Activated CD4-positive, alpha-beta memory T cell treated with anti-CD3 and anti-CD28 coated beads for 36 hours (primary cell): ENCODE data around the gene FAM163A. TPM values are rescaled to one million over a fixed set of nuclear protein-coding genes. Genes with fewer than 3 reads are reported as not detected.

Experiments used
- CTCF ChIA-PET: fragments of 350-600 bp; sonication (Branson Sonifier 250); formaldehyde crosslinking; loops from one replicate; lab custom pipeline; 2021; ENCODE audit warnings: antibody characterized with exemption, inconsistent platforms; lab: Charles Lee
- POLR2A ChIA-PET: fragments of 350-600 bp; sonication (Branson Sonifier 250); formaldehyde crosslinking; loops from one replicate; lab custom pipeline; 2021; ENCODE audit warnings: antibody characterized with exemption; lab: Charles Lee
- DNase-seq: peaks from one replicate; pipeline ENCODE4 v3.0.0-alpha.2; 2020
- H3K27ac Mint-ChIP-seq: one replicate; pipeline ENCODE4 v1.8.0; 2021; ENCODE audit warnings: mixed read lengths
- H3K27me3 Mint-ChIP-seq: one replicate; pipeline ENCODE4 v1.8.0; 2021; ENCODE audit warnings: mixed read lengths
- H3K36me3 Mint-ChIP-seq: one replicate; pipeline ENCODE4 v1.8.0; 2021; ENCODE audit warnings: mixed read lengths
- H3K4me1 Mint-ChIP-seq: one replicate; pipeline ENCODE4 v1.8.0; 2021; ENCODE audit warnings: low read depth, mixed read lengths
- H3K4me3 Mint-ChIP-seq: one replicate; pipeline ENCODE4 v1.8.0; 2021; ENCODE audit warnings: mild to moderate bottlenecking, mixed read lengths
- H3K9me3 Mint-ChIP-seq: one replicate; pipeline ENCODE4 v1.8.0; 2021; ENCODE audit warnings: mixed read lengths
- intact Hi-C: fragments of 100-400 bp; cut with micrococcal nuclease; formaldehyde crosslinking; loops from one replicate; pipeline ENCODE4 v1.15.1; 2023
- total RNA-seq, 2 experiments: library from RNA; stranded (reverse); gene quantifications; one replicate each; pipeline ENCODE4 v1.2.3, GENCODE V29; 2021

The FAM163A gene
- total RNA-seq, 2 experiments from 2014 or later: not detected

DNA sequence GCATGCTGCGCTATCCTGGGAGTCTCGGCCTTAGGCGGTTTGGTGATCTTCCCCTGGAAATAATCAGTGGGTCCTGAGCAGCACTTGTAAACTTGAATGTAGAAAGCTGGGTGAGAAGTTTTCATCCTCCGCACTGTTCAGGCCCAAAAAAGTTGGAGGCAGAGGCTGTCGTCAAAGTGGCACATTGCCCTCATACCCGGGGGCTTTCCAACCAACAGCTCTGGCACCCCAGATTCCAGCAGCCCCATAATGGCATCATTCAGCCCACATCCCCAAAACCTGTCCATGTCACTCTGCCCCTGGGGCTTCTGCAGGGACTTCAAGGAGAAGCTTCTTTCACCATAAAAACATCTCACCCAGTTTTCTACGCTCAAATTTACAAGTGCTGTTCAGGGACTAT lies 75.2 kb downstream of the FAM163A start:
- Mint-ChIP-seq H3K27me3 (no peaks in the 10 kb centered on the region), H3K4me1 (peaks cover 16% of the 10 kb centered on the region), H3K4me3 (no peak overlapping the region), H3K36me3 (no peaks in the 10 kb centered on the region), H3K9me3 (no peaks in the 10 kb centered on the region), H3K27ac (no peak overlapping the region)
- no peak for DNase-seq
- intact Hi-C loops: loop anchor here (10.0 kb wide), 1 partner anchor 337 kb away; the partner anchor contains the start of gene QSOX1
- ChIA-PET POLR2A (no interaction called here), CTCF (interaction anchor here (1.4 to 15.5 kb wide), 3 partner anchors 8 to 361 kb away, joined by 8 to 774 read pairs (median 68); no protein-coding TSS in a partner anchor)

DNA sequence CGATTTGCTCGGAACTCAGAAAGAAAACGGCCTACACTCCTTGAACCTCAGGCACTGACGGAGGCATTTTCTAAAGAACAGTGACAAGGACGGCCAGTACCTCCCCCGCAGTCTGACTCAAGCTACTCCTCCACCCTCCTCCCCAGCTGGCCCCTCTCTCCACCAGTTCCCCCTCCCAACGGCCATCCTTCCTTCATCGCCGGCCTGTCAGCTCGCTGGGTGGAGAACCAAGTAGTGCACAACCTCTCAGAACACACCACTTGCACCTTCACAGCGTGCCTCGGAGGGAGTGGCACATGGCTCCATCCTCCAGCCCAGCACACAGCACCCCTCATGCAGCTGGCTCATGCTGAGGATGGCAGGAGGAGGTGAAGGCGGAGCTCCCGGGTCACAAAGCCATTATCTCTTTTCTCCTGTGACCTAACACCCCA lies 75.7 kb downstream of the FAM163A start:
- Mint-ChIP-seq H3K9me3 (no peaks in the 10 kb centered on the region), H3K27ac (no peak overlapping the region), H3K4me1 (peaks cover 16% of the 10 kb centered on the region), H3K36me3 (no peaks in the 10 kb centered on the region), H3K27me3 (no peaks in the 10 kb centered on the region), H3K4me3 (no peak overlapping the region)
- DNase-seq: no peak
- ChIA-PET POLR2A (no interaction called here), CTCF (interaction anchor here (1.4 to 15.5 kb wide), 3 partner anchors 8 to 360 kb away, joined by 8 to 774 read pairs (median 68); no protein-coding TSS in a partner anchor)
- intact Hi-C loops: loop anchor here (10.0 kb wide), 1 partner anchor 336 kb away; the partner anchor contains the start of gene QSOX1

DNA sequence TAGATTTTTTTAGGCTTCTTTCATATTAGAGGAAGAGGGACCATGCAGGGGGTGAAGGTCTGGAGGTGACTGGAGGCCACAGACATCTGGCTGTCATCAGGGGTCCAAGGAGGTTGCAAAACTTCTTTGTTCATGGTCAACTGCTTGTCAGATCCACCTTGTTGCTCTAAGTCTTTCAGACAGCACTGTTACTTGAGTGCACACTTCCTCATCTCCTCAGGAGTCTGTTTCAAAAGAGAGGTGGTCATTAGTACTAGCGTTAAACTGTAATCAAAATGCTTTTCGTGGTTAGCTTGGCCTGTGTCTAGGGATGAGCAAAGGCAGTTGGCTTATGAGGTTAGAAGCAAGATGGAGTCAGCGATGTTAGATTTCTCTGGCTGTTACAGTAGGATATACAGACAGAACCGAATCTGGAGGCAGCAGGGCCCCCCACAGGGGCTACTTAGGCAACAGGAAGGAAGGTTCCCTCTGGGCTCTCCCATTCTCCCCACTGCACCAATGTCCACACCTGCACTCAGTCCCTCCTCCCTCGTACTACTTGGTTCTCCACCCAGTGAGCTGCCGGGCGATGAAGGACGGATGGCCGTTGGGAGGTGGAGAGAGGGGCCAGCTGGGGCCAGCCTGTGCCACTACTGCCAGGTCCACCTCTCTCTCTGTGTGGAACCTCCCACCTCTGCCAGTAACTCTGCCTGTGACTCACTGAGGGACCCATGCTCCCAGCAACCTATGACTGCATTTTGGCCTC lies 77.3 kb downstream of the FAM163A start:
- Mint-ChIP-seq H3K27ac (no peak overlapping the region), H3K36me3 (no peaks in the 10 kb centered on the region), H3K9me3 (no peaks in the 10 kb centered on the region), H3K27me3 (no peaks in the 10 kb centered on the region), H3K4me3 (no peak overlapping the region), H3K4me1 (peaks cover 4% of the 10 kb centered on the region)
- intact Hi-C loops: no loop called here
- DNase-seq: no peak
- POLR2A ChIA-PET: no interaction called here
- CTCF ChIA-PET: interaction anchor here (6.2 kb wide), 1 partner anchor 10 kb away, joined by 68 read pairs; no protein-coding TSS in a partner anchor

DNA sequence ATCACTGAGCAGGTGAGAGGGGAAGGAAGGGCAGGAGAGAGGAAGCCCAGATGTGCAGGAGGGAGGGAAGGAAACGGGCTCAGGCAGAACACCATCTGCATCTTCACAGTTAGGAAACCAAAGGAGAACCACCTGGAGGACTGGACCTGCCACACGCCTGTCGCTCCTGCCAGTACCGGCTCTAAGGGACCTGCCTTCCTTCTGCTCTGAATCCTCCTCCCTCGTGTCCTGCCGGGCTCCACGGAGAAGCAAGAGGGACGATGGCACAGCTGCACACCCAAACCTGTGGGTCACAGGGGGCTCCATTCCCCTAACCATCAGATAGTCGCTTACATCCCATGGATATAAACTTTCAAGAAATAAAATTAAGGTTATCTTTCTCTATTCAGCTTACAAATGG lies 78.4 kb downstream of the FAM163A start:
- H3K36me3 Mint-ChIP-seq: no peaks in the 10 kb centered on the region
- no peaks in the 10 kb centered on the region for H3K4me1 Mint-ChIP-seq
- no peaks in the 10 kb centered on the region for H3K27me3 Mint-ChIP-seq
- no peak for DNase-seq
- no peaks in the 10 kb centered on the region for H3K9me3 Mint-ChIP-seq
- H3K4me3 Mint-ChIP-seq: no peak overlapping the region
- POLR2A ChIA-PET: no interaction called here
- H3K27ac Mint-ChIP-seq: no peak overlapping the region
- intact Hi-C loops: no loop called here
- CTCF ChIA-PET: interaction anchor here (2.4 to 6.2 kb wide), 2 partner anchors 11 to 115 kb away, joined by 12 to 68 read pairs; no protein-coding TSS in a partner anchor

DNA sequence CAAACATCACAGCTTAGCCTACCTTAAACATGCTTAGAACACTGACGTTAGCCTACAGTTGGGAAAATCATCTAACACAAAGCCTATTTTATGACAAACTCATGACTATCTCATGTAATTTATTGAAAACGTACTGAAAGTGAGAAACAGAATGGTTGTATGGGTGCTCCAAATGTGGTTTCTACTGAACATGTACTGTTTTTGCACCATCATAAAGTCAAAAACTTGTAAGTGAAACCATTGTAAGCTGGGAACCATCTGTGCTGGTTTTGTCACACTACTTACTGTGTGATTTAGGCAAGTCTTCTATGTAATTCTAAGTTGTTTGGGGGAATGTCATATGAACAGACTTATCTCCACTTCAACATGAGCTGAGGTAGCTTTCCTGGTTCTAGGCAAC lies 79.0 kb downstream of the FAM163A start:
- ChIA-PET POLR2A (no interaction called here), CTCF (interaction anchor here (2.4 to 6.2 kb wide), 2 partner anchors 11 to 116 kb away, joined by 12 to 68 read pairs; no protein-coding TSS in a partner anchor)
- Mint-ChIP-seq H3K4me1 (no peaks in the 10 kb centered on the region), H3K27me3 (no peaks in the 10 kb centered on the region), H3K27ac (no peak overlapping the region), H3K9me3 (no peaks in the 10 kb centered on the region), H3K4me3 (no peak overlapping the region), H3K36me3 (no peaks in the 10 kb centered on the region)
- intact Hi-C loops: no loop called here
- no peak for DNase-seq

DNA sequence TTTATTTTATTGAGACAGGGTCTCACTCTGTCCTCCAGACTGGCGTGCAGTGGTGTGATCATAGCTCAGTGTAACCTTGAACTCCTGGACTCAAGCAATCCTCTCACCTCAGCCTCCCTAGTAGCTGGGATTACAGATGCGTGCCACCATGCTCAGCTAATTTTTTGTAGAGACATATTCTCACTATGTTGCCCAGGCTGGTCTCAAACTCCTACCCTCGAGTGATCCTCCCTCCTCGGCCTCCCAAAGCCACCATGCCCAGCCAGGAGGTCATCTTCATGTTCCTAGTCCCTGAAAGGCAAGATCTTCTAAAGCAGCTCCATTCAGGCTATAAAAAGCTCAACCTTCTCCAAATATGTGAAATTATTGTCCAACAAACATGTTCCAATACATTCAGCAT lies 80.6 kb downstream of the FAM163A start:
- H3K4me3 Mint-ChIP-seq: no peak overlapping the region
- no peak overlapping the region for H3K27ac Mint-ChIP-seq
- POLR2A ChIA-PET: no interaction called here

DNA sequence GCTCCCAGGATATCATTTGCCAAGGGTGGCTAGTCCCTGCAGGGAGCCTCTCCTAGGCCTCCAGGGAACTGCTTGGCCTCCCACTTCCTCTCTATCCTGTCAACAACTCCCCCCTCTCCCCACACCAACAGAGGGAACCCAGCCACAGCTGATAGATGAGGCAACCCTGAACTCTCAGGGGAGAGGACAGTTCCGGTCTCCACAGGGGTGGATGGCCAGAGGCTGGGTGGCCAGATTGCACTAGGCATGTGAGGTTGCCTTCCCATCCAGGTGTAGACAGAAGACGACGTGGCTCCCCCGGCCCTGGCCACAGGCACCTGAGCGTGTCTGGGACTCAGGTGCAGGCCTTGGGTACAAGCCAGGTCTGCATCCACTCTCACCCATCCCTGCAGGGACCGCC lies 81.2 kb downstream of the FAM163A start:
- ChIA-PET CTCF (interaction anchor here (2.2 to 6.2 kb wide), 2 partner anchors 10 to 14 kb away, joined by 16 to 68 read pairs; no protein-coding TSS in a partner anchor), POLR2A (no interaction called here)
- Mint-ChIP-seq H3K36me3 (no peaks in the 10 kb centered on the region), H3K27ac (no peak overlapping the region), H3K4me1 (no peaks in the 10 kb centered on the region), H3K27me3 (no peaks in the 10 kb centered on the region), H3K9me3 (no peaks in the 10 kb centered on the region), H3K4me3 (no peak overlapping the region)
- intact Hi-C loops: no loop called here
- no peak for DNase-seq

More for the DNA sequence above, 80.6 kb downstream of the FAM163A start:
- no peaks in the 10 kb centered on the region for H3K36me3 Mint-ChIP-seq
- H3K9me3 Mint-ChIP-seq: no peaks in the 10 kb centered on the region
- CTCF ChIA-PET: interaction anchor here (2.2 to 6.2 kb wide), 3 partner anchors 9 to 117 kb away, joined by 12 to 68 read pairs (median 16); no protein-coding TSS in a partner anchor
- no peak for DNase-seq
- intact Hi-C loops: no loop called here
- no peaks in the 10 kb centered on the region for H3K27me3 Mint-ChIP-seq
- H3K4me1 Mint-ChIP-seq: no peaks in the 10 kb centered on the region

DNA sequence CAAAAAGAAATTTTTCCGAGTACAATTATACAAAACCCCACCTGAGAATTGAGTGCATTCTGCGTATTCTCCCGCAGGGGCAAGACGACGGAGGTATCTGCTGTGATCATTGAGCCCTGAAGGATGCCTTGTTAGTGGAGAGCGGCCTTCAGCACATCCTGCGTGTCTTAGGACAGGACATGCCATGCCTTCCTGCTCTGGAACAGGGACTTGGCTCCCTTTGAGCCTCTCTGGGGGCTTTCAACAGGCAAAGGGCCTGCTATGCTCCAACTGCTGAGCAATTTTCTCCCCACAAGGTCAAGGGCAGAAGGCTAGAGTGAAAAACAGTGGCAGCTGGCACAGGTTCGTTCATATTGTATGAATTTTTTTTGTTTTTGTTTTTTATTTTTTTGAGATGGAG lies 82.1 kb downstream of the FAM163A start:
- H3K4me3 Mint-ChIP-seq: no peak overlapping the region
- ChIA-PET POLR2A (no interaction called here), CTCF (no interaction called here)
- intact Hi-C loops: no loop called here
- H3K9me3 Mint-ChIP-seq: no peaks in the 10 kb centered on the region
- H3K4me1 Mint-ChIP-seq: no peaks in the 10 kb centered on the region
- no peaks in the 10 kb centered on the region for H3K36me3 Mint-ChIP-seq
- no peak overlapping the region for H3K27ac Mint-ChIP-seq
- H3K27me3 Mint-ChIP-seq: no peaks in the 10 kb centered on the region
- no peak for DNase-seq

DNA sequence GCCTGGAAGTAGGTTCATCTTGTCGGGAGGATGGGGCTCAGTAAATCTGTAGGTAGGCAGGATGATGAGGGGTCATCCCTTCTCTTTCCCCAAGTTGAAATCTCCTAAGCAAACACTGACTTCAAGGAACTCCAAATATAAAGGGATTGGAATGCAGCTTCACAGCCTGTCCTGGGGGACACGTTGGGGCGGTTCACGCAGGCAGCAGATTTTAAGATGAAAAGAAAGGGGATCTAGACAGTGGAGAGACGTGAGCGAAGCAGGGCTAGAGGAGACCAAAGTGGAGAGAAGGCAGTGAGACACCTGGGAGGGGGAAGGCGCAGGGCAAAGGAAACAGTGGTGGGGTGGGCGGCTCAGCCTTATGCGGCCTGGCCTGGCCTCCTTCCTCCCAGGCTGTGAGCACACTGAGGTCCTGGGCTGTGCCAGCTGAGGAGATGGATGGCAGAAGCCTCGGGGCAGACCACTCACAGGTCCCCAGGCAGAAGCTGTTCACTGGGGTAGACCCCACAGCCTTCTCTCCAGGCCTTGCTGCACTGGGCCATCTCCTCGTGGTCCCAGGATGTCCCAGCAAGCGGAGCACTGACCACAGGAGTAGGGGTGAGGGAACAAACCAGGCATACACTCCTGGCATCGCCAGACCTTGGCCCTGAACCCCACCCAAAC lies 82.8 kb downstream of the FAM163A start:
- H3K4me3 Mint-ChIP-seq: no peak overlapping the region
- DNase-seq: no peak
- H3K27ac Mint-ChIP-seq: no peak overlapping the region
- H3K27me3 Mint-ChIP-seq: no peaks in the 10 kb centered on the region
- ChIA-PET CTCF (no interaction called here), POLR2A (no interaction called here)
- no peaks in the 10 kb centered on the region for H3K9me3 Mint-ChIP-seq
- peaks cover 5% of the 10 kb centered on the region for H3K4me1 Mint-ChIP-seq
- no peaks in the 10 kb centered on the region for H3K36me3 Mint-ChIP-seq
- intact Hi-C loops: no loop called here

DNA sequence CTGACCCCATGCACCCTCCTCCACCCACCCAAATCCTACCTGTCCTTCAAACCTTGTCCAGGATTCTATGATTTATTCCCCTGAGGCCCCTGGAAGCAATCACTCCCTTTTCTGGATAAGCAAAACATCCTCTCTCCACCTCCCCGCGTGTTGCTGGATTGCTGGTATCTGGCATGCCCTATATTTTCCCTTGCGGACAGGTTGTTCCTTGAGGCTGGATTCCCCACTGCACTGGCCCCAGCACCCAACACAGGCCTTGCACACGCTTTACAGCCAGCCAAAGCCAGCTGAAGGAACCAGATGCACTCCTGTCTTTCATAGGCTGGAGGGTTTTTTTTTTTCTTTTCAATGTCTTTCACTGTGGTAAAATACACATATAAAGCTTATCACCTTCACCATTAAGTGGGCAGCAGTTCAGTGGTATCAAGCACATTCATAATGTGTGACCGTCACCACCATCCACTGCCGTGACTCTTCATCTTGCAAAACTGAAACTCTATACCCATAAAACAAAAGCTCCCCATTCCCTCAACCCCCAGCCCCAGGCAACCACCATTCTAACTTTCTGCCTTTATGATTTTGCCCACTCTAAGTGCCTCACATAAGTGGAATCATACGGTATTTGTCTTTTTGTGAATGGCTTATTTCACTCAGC lies 83.7 kb downstream of the FAM163A start:
- no peaks in the 10 kb centered on the region for H3K36me3 Mint-ChIP-seq
- H3K4me3 Mint-ChIP-seq: no peak overlapping the region
- no peaks in the 10 kb centered on the region for H3K9me3 Mint-ChIP-seq
- POLR2A ChIA-PET: no interaction called here
- CTCF ChIA-PET: interaction anchor here (2.8 kb wide), 1 partner anchor 12 kb away, joined by 11 read pairs; no protein-coding TSS in a partner anchor
- no peak overlapping the region for H3K27ac Mint-ChIP-seq
- intact Hi-C loops: no loop called here
- H3K27me3 Mint-ChIP-seq: no peaks in the 10 kb centered on the region
- H3K4me1 Mint-ChIP-seq: peaks cover 13% of the 10 kb centered on the region
- DNase-seq: no peak

DNA sequence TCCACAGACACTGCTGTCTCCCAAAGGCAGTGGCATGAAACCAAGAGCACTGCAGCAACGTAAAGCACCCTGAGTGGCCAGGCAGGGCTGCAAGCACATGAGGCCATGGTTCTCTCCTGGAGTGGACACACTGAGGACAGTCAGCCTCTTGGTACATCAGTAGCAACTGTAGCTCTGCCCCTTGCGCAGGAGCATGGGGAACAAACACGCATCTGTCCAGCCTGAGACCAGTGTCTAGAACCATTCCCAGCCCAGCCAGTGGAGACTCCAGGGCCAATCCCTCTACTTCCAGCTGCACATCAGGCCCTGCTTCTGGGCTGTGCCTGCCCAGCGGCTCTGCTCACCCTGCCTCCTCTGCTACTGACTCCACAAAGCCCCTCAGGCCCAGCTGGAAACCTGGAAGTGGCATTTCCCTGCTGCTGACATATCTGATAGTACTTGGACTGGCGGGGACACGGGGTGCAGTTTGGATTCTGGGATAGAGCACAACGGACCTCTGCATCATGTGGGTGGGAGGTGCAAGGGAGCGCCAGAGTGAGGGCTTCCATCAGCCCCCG lies 85.5 kb downstream of the FAM163A start:
- ChIA-PET POLR2A (no interaction called here), CTCF (interaction anchor here (1.2 to 2.8 kb wide), 3 partner anchors 14 to 351 kb away, joined by 3 to 11 read pairs (median 8); no protein-coding TSS in a partner anchor)
- Mint-ChIP-seq H3K4me1 (peaks cover 24% of the 10 kb centered on the region), H3K27ac (no peak overlapping the region), H3K9me3 (no peaks in the 10 kb centered on the region), H3K36me3 (no peaks in the 10 kb centered on the region), H3K4me3 (no peak overlapping the region), H3K27me3 (no peaks in the 10 kb centered on the region)
- no peak for DNase-seq
- intact Hi-C loops: no loop called here
